HG03469 (cell line): Measurements from ENCODE around the gene STAG2.

Experiments
- ATAC-seq: cut with Tn5 transposase; IDR thresholded peaks from one replicate; pipeline ENCODE4 v1.9.1; 2021; ENCODE audit warnings: mild to moderate bottlenecking, moderate library complexity, moderate number of reproducible peaks; ENCODE audit not compliant: unreplicated experiment

Gene STAG2

DNA sequence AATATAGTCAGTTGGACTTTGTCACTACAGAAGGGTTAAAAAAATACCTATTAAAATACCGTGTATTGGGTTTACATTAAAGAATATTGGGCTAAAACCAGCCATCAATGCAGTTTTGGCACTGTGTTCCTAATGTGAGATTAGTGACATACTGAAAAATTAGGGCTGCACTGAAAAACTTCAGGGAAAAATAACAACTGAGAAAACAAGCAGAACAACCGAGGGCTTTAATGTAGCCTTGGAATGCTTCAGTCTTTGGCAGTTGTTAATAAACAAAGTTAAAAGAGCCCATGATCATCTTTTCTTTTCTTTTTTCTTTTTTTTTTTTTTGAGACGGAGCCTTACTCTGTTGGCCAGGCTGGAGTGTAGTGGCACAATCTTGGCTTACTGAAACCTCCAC, 12.4 kb downstream of the STAG2 start:
- ATAC-seq = no peak

DNA sequence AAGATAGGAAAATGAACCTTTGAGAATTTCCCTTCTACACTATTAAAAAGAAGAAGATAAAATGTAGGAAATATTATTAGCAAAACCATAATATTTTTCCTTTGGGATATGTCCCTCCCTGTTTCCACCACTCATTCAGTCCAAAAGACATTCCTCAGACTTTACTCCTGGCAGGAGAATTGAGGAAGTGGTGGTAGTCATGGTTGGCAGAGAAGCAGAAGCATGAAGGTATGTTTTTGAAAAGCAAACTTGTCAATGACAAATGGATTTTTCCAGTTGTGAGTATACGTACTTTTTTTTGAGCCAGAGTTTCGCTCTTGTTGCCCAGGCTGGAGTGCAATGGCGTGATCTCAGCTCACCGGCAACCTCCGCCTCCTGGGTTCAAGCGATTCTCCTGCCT, 13.7 kb downstream of the STAG2 start:
- no peak for ATAC-seq

DNA sequence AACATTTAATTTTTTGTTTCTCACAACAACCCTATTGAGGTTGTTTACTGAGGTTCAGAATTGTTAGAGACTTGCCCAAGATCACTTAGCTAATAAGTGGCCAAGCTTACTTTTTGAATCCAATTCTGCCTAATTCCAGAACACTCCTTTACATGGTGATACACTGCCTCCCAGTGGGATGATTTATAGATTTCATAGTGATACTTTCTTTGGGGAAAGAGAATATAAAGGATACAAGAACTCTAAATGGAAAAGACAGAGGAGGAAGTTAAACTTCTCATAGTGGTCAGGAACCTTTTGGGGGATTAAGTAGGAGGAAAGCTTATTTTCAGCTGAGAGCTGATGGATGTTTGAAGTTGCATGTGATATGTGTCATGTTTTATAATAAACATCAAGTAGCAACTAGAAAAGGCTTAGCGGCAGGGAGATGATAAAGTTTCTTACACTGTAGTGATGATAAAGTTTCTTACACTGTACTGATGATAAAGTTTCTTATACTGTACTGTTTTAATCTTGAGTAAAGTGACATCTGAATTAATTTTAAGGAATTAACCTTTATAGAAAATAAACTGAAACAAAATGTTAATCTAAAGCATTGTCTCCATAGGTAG, 15.3 kb downstream of the STAG2 start:
- no peak for ATAC-seq

DNA sequence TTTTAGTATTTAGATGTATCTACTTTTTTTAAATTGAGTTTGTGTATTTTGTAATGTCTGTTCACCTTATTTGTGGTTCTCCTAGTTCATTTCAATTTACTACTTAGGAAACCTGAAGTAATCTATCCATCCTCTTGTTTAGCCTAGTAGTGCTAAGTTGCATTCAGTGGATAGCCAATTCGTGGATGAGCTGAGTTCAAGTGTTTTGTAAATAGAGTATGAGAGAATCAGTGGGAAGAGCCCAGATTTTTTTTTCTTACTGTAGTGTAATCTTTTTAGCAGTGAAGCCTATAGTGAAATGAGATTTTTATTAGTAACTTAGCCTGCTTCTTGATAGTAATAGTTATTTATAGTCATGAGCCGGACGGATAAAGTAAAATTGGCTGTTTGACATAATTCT, 21.7 kb downstream of the STAG2 start:
- ATAC-seq = no peak

DNA sequence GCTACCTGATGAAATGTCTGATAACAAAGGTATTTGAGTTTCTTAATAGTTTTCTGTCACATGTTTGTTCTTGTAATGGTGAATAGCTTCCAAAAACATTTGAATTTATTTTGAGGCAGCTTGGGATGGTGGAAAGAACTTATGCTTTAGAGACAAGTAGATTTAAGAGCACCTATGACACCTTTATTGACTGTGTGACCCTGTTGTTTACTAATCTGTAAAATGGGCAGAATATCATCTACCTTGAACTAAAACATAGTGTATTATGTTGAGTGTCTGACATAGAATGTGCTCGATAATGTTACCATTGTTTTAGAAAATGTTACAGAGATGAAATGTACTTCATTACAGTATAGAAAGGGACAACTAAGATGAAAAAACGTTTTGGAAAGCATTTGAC, 24.9 kb downstream of the STAG2 start:
- no peak for ATAC-seq

DNA sequence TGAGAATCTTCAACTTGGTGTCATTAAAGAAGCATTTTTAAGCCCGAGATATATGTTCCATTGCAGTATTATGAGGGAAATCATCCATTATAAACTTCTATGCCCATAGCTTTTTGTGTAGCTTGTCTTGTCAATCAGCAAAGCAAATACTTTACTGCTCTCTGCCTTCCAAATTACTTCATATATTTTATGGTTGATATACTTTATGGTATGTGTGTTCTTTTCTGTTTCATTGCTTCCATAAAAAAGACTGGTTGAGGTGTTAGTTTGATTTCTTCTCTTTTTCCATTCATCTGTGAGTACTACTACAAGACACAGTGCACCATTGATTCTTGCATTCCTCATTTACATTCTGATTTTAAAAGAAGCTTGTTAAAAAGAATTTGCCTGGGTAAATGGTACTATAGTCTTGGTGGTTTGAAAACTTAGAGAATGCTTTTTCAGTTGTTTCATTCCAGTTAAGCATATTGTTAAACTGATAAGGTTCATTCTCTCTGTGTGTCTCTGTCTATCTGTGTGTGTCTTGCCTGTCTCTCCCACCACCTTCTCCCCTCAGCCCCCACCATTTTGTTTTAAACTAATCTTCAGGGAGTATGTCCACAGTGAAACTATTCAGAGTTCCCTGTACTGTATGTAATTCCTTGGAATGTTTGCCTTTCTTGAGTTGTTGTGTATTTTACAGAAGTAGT, 27.1 kb downstream of the STAG2 start:
- no peak for ATAC-seq

DNA sequence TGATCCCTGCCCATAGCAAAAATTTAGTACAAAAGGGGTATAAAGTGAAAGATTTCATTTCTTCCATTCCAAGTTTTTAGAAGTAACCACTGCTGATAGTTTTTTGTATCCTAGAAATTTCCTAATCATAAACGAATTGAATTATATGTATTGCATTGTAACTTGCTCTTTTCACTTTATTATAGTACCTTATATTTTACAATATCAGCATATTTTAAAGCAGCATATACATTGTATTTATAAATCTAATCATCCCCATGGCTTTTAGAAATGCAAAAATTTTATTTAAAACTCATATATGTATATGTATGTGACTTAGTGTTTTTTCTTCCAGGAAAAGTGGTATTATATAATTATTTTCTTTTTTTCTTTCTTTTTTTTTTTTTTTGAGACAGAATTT, 27.7 kb downstream of the STAG2 start:
- no peak for ATAC-seq

DNA sequence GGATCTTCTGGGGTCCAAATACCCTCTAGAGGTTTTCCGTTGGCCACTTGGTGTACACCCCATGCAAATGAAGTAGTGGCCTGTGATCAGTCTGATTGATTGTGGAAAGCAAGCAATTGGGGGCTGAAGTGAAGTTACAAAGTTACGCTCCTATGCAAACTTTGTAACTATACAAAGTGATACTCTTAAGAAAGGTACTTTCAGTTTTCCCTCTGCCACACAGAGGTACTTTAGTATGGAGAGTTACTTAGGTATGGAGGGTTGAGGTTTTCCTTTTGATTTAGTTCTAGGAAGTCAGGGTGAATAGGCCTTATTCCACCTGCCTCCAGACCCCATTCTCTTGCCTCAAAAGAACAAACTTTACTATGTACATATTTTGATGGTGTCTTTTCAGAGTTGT, 28.7 kb downstream of the STAG2 start:
- no peak for ATAC-seq

DNA sequence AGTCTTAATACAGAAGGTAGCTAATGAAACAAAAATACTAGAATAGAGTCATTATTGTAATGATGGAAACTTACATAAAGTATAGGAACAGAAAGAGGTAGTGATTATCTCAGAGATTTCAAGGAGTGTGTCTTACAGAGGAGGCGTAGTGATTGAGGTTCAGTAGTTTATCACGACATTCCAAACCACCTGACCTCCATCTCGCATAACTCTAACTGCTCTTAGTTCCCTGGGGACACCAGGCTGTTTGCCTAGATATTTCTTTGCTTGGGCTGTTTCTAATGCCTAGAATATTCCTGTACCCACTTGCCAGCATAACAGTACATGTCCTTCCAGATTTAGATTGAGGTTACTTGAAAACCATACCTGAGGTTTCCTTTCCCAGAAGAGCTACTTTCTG, 29.1 kb downstream of the STAG2 start:
- no peak for ATAC-seq

DNA sequence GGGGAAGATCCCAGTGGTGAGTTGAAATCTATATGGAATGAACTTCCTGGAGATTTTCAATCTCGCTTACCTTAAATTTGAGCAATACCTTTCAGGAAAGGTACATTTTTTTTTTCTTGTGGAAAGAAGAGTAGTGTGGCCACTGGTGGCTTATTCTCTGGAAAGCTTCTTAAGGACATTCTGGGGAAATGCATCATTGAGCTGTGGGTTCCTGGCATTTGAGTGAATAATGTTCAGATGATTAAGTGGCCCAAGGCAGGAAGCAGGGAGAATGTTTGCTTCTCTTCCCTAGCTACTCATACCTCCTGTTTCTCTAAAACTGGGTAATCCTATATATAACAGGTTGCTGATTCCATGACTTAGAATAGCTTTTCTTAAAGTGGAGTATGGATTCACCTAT, 31.8 kb downstream of the STAG2 start:
- no peak for ATAC-seq

DNA sequence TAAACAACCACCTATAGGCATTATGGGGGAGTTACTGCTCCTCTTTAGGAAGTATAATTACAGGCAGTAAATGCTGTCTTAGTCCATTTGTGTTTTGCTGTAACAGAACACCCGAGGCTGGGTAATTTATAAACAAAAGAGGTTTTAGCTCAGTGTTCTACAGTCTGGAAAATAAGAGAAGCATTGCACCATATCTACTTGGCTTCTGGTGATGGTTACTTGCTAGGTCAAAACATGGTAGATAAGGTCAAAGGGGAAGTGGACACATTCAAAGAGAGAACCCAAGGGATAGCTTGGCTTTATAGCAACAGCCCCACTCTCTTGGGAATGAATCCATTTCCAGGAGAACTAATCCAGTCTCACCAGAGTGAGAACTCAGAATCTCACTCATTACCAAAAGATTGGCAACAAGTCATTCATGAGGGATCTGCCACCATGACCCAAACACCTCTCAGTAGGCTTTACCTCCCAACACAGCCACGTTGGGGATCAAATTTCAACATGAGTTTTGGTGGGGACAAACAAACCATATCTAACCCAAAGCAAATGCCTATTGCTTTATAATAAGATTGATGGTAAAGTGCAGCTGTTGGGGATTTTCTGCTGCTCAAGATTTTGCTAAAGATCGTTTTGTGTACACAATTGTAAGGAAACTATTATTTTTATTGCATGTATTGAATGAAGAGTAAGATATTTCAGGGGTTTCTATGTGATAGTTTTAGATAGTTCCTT, 32.6 kb downstream of the STAG2 start:
- no peak for ATAC-seq

DNA sequence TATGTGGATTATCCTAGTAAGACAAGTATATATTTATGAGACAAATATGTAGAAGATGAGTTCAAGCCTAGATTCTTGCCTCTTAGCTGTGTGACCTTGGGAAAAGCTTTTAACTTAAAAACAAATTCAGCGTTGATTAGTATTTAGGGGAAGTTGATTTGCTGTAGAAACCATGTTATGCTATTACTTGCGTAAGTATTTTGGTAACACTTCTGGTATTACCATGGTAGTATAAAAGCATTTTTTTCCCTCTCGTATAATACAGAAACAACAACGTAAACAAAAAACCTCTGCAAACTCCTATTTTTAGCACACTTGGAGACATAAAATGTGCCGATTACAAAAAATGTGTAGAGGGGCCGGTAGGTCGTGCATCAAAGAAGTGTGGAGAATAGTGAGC, 33.2 kb downstream of the STAG2 start:
- ATAC-seq = no peak

DNA sequence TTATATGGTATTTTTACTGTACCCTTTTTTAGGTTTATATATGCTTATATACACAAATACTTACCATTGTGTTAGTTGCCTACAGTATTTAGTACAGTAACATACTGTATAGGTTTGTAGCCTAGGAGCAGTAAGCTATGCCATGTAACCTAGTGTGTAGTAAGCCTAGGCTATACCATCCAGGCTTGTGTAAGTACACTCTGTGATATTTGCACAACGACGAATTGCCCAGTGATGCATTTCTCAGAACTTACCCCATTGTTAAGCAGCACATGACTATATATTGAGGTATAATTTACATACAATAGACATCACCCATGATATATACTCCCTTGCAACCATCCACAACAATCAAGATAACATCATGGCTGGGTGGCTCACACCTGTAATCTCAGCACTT, 40.1 kb downstream of the STAG2 start:
- no peak for ATAC-seq

DNA sequence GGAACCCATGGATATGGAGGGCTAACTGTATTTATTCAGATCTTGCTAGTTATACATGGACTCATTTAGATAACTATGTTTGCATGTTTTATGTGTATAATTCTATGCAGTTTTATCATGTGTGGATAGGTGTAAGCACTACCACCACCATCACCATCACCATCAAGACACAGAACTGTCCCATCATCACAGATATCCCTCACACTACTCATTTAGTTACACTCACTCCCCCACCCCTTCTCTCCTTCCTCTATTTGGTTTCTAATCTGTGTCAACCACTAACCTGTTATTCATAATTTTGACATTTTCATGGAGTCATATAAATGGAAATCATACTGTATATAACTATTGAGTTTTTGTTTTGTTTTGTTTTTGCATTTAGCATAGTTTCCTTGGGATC, 43.7 kb downstream of the STAG2 start:
- no peak for ATAC-seq

DNA sequence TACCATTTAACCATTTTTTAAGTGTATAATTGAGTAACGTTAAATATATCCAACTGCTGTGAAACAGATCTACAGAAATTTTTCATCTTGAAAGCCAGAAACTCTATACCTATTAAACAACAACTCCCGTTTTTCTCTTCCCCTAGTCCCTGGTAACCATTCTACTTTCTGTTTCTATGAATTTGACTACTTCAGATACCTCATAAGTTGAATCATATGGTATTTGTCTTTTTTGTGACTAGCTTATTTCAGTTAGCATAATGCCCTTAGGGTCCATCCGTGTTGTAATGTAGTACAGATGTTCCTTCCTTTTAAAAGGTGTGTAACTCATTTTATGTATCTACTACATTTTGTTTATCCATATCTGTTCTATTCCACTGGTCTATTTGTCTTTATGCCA, 48.7 kb downstream of the STAG2 start:
- ATAC-seq = peak; percentile 50

DNA sequence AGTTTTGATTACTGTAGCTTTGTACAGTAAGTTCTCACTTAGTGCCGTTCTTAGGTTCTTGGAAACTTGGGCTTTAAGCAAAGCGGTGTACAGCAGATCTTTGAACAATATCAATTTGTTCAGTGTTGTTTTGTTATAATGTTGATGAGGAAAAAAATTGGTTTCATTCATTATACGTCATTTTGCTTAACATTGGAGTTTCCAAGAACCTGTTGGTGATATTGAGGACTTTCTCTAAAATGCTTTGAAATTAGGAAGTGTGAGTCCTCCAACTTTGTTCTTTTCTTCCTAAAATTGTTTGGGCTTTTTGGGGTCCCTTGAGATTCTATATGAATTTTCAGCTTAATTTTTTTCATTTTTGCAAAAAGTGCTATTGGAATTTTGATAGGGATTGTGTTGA, 49.1 kb downstream of the STAG2 start:
- ATAC-seq = no peak

DNA sequence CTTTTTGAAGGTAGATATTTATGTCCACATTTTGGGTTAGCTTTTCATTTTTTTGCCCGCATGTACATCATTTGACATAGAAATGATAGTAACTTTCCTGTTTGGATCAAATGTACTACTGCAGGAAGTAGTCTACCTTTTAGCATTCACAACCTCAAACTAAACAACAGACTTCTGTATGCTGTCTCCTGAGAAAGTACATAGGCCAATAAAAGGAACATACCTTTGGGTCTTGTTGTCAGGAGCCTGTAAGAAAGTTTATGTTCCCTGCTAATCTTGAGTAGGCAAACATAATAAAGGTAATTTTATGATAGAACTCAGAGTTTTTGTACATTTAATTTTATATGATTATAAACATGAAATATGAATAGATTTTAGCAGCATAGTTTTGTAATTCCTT, 54.2 kb downstream of the STAG2 start:
- ATAC-seq = no peak

DNA sequence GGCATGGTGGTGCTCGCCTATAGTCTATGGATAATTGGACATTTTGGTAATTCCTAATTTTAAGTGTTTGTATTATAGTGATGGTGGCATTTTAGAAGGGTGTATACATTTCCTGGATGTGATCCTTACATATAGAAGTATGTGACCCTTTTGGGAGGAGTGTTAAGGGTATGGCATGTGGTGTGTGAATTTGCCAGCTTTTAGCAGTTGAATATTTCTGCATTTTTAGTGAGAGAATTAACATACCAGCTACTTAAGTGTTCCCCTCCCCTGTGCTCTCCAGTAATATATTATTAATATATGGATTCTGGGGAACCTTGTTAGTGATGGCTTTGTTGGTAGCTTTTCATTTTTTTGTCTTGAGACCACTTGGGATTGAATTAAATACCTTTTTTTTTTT, 55.3 kb downstream of the STAG2 start:
- no peak for ATAC-seq

DNA sequence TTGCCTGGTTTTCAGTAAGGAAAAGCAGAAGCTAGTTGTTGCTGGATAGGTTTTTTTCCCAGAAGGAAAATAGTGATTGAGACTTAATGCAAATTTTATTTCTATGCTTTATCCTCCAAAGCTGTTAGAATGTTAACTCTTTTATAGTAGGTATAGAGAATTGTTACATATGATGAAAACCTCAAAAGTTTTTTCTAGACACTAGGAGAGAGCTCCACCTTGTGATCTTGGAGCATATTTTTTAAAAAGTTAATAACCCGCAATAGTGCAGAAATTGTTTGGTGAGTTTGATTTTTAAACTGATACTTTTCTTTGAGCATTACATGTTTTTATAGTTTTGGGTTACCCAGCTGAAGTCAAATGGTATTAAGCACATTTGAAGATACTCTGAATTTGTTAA, 56.5 kb downstream of the STAG2 start:
- ATAC-seq = no peak

DNA sequence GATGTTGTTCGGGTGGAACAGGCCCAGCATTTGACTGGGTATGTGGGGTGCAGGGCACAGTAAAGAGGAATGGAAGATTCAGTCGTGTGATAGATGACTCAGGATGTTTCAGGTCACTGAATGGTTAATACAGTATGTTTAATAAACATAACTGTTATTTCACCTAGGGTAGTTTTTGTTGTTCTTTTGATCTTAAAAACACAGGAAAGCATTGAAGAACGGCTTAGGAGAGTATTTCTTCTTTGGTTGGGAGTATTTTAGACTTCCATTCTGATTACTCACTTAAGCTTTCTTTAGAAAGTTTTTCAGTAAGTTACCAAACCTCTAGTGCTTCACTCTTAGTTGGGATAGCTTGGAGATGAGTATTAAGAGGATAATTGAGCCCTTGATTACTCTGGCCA, 62.3 kb downstream of the STAG2 start:
- ATAC-seq = no peak

DNA sequence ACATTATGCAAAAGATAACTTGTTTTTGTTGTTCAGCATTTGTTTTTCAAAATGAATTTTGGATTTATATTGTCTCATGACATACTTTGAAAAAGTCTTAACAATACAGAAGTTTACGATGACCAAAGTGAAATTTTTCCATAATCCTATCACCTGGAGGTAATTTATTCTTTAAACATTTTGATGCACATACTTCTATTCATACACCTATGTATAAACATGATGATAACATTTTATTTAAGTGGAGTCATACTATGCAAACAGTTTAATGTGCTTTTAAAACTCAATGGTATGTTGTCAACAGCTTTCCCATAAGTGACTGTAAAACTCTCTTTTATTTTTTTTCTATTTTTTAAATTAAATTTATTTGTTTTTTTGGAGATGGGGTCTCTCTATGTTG, 65.0 kb downstream of the STAG2 start:
- no peak for ATAC-seq

DNA sequence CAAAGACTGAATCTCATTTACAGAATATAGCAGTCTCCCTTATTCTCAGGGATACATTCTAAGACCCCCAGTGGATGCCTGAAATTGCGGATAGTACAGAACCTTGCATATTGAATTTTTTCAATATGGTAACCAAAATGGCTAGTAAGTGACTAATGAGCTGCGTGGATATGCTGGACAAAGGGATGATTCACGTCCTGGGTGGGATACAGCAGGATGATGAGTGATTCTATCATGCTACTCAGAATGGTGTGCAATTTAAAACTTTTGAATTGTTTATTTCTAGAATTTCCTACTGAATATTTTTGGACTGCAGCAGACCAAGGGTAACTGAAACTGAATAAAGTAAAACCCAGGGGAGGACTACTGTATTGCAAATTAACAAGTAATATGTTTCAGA, 66.7 kb downstream of the STAG2 start:
- no peak for ATAC-seq
